PC-9 (cell line): Measurements from ENCODE around the gene MYO1B. TPM values are rescaled to one million over a fixed set of nuclear protein-coding genes. Genes with fewer than 3 reads are reported as not detected.

Source experiments
- BruUV-seq: library from RNA; stranded (reverse); fragments of 400-500 nt; replicated peaks from 2 replicates; lab custom pipeline; 2021; lab: Mats Ljungman, UMichigan
- CTCF ChIA-PET: fragments of 300-600 bp; sonication (Branson Sonifier 250); formaldehyde crosslinking; loops from one replicate; lab custom pipeline; 2022; ENCODE audit warnings: antibody characterized with exemption; lab: Charles Lee
- POLR2A ChIA-PET: fragments of 300-600 bp; sonication (Branson Sonifier 250); formaldehyde crosslinking; loops from one replicate; lab custom pipeline; 2022; ENCODE audit warnings: antibody characterized with exemption; ENCODE audit not compliant: unreplicated experiment; lab: Charles Lee
- DNase-seq, 2 experiments: peaks; one replicate each; pipeline versions ENCODE4 v3.0.0 to v3.0.0-alpha.2; 2015 to 2022; ENCODE audit warnings: mixed read lengths in 1 of 2
- H2AFZ ChIP-seq: fragments of 200-600 bp; sonication (generic); 2 replicates; pipeline ENCODE4 v1.8.1; 2017; ENCODE audit warnings: antibody characterized with exemption
- H3F3A ChIP-seq: fragments of 200-600 bp; sonication (generic); 2 replicates; pipeline ENCODE4 v1.8.1; 2017; ENCODE audit warnings: antibody characterized with exemption, mild to moderate bottlenecking, low read depth; ENCODE audit not compliant: insufficient read depth
- H3K27ac ChIP-seq: fragments of 200-600 bp; sonication (generic); 2 replicates; pipeline ENCODE4 v1.6.1; 2016; ENCODE audit warnings: mixed run types
- H3K27me3 ChIP-seq: fragments of 200-600 bp; sonication (generic); 2 replicates; pipeline ENCODE4 v1.6.1; 2016; ENCODE audit warnings: low read depth, mixed run types; ENCODE audit not compliant: insufficient read depth
- H3K36me3 ChIP-seq: fragments of 200-600 bp; sonication (generic); 2 replicates; pipeline ENCODE4 v1.6.1; 2016; ENCODE audit warnings: low read depth, mixed run types
- H3K4me1 ChIP-seq: fragments of 200-600 bp; sonication (generic); replicated peaks from 2 replicates; pipeline ENCODE4 v1.6.1; 2016; ENCODE audit warnings: mixed run types; ENCODE audit not compliant: insufficient read depth
- H3K4me2 ChIP-seq: fragments of 200-600 bp; sonication (generic); 2 replicates; pipeline ENCODE4 v1.6.1; 2017; ENCODE audit warnings: mixed run types
- H3K4me3 ChIP-seq: fragments of 200-600 bp; sonication (generic); 2 replicates; pipeline ENCODE4 v1.6.1; 2016; ENCODE audit warnings: mixed run types
- H3K79me2 ChIP-seq: fragments of 200-600 bp; sonication (generic); 2 replicates; pipeline ENCODE4 v1.6.1; 2017; ENCODE audit warnings: low read depth, mixed run types
- H3K9me2 ChIP-seq: fragments of 200-600 bp; sonication (generic); 2 replicates; pipeline ENCODE4 v1.8.1; 2017; ENCODE audit warnings: mild to moderate bottlenecking; ENCODE audit not compliant: insufficient read depth
- H3K9me3 ChIP-seq: fragments of 200-600 bp; sonication (generic); 2 replicates; pipeline ENCODE4 v1.8.1; 2016; ENCODE audit warnings: low read depth; ENCODE audit not compliant: insufficient read depth
- H4K20me1 ChIP-seq: fragments of 200-600 bp; sonication (generic); 2 replicates; pipeline ENCODE4 v1.8.1; 2017; ENCODE audit not compliant: insufficient read depth
- CTCF ChIP-seq: fragments of 200-600 bp; sonication (generic); conservative IDR thresholded peaks from 2 replicates; pipeline ENCODE4 v1.6.1; 2017; ENCODE audit warnings: mixed run types, antibody characterized with exemption, mild to moderate bottlenecking, moderate library complexity
- EZH2 ChIP-seq: fragments of 200-600 bp; sonication (generic); IDR thresholded peaks from 2 replicates; pipeline ENCODE4 v1.8.0; 2017; ENCODE audit warnings: antibody characterized with exemption, low read depth
- intact Hi-C: fragments of 100-400 bp; cut with micrococcal nuclease; formaldehyde crosslinking; loops from one replicate; pipeline ENCODE4 v1.10.0; 2022; ENCODE audit not compliant: unreplicated experiment
- total RNA-seq: library from RNA; stranded (reverse); gene quantifications from 2 replicates; pipeline ENCODE4 v1.2.3, GENCODE V29; 2021

The MYO1B gene
- total RNA-seq, 1 experiment from 2014 or later, result 55.0 TPM

GRCh38 chr2:191357678-191358077 lies 112.5 kb downstream of the MYO1B start:
- no peaks in the 10 kb centered on the region for H3F3A ChIP-seq
- POLR2A ChIA-PET, result no interaction called here
- TF ChIP-seq CTCF, result no peak
- no peak for TF ChIP-seq EZH2
- intact Hi-C loops, result loop anchor here (5.0 kb wide), 1 partner anchor 55 kb away; no protein-coding TSS in a partner anchor
- H3K4me1 ChIP-seq, result no peaks in the 10 kb centered on the region; the same call in 1 of the 2 replicates
- 0 out of 2 replicates have a peak overlapping the region, but pooled peaks have one; percentile 16 for H3K27ac ChIP-seq
- no TSS peak for BruUV-seq
- no peaks in the 10 kb centered on the region for H3K79me2 ChIP-seq
- H4K20me1 ChIP-seq, result no peaks in the 10 kb centered on the region
- no peaks in the 10 kb centered on the region for H3K36me3 ChIP-seq
- H2AFZ ChIP-seq, result no peak overlapping the region
- no peak overlapping the region for H3K4me3 ChIP-seq
- H3K9me3 ChIP-seq, result no peaks in the 10 kb centered on the region
- no peaks in the 10 kb centered on the region for H3K9me2 ChIP-seq
- DNase-seq, result no peak
- no peak overlapping the region for H3K4me2 ChIP-seq
- H3K27me3 ChIP-seq, result no peaks in the 10 kb centered on the region
- CTCF ChIA-PET, result no interaction called here

- Histone ChIP-seq H4K20me1 (no peaks in the 10 kb centered on the region), H2AFZ (no peak overlapping the region), H3K9me2 (no peaks in the 10 kb centered on the region), H3K27me3 (no peaks in the 10 kb centered on the region), H3K4me2 (no peak overlapping the region), H3F3A (no peaks in the 10 kb centered on the region), H3K9me3 (no peaks in the 10 kb centered on the region), H3K36me3 (no peaks in the 10 kb centered on the region), H3K27ac (no peak overlapping the region), H3K79me2 (no peaks in the 10 kb centered on the region), H3K4me3 (no peak overlapping the region), H3K4me1 (no peaks in the 10 kb centered on the region)
- POLR2A ChIA-PET, result interaction anchor here (0.7 kb wide), 1 partner anchor 108 kb away, joined by 3 read pairs; no protein-coding TSS in a partner anchor
- CTCF ChIA-PET, result no interaction called here
- BruUV-seq, result no TSS peak
- peak; percentile 15 to 77 for DNase-seq
- intact Hi-C loops, result loop anchor here (5.0 kb wide), 1 partner anchor 56 kb away; no protein-coding TSS in a partner anchor
- TF ChIP-seq CTCF, result no peak
- TF ChIP-seq EZH2, result no peak
Observed at GRCh38 chr2:191358325-191359025, 113.3 kb downstream of the MYO1B start.

- no peaks in the 10 kb centered on the region for H3F3A ChIP-seq
- no peaks in the 10 kb centered on the region for H3K79me2 ChIP-seq
- no peaks in the 10 kb centered on the region for H3K36me3 ChIP-seq
- ChIA-PET POLR2A (interaction anchor here (0.7 kb wide), 2 partner anchors 107 to 777 kb away, joined by 3 to 22 read pairs; no protein-coding TSS in a partner anchor), CTCF (no interaction called here)
- H3K27ac ChIP-seq, result no peak overlapping the region
- no peaks in the 10 kb centered on the region for H3K9me2 ChIP-seq
- no peaks in the 10 kb centered on the region for H3K9me3 ChIP-seq
- H2AFZ ChIP-seq, result no peak overlapping the region
- intact Hi-C loops, result loop anchor here (5.0 kb wide), 1 partner anchor 57 kb away; no protein-coding TSS in a partner anchor
- no peaks in the 10 kb centered on the region for H3K27me3 ChIP-seq
- H4K20me1 ChIP-seq, result no peaks in the 10 kb centered on the region
- TF ChIP-seq EZH2, result no peak
- TF ChIP-seq CTCF, result no peak
- BruUV-seq, result no TSS peak
- no peaks in the 10 kb centered on the region for H3K4me1 ChIP-seq
- no peak overlapping the region for H3K4me3 ChIP-seq
- H3K4me2 ChIP-seq, result no peak overlapping the region
- DNase-seq, result no peak
Observed at GRCh38 chr2:191359133-191359532, 113.9 kb downstream of the MYO1B start.
